HG02798 (cell line): ENCODE measurements around the gene ADCY10.

ENCODE experiments used
- ATAC-seq: cut with Tn5 transposase; IDR thresholded peaks from one replicate; pipeline ENCODE4 v1.9.1; 2021; ENCODE audit warnings: mild to moderate bottlenecking; ENCODE audit not compliant: unreplicated experiment, poor library complexity

Gene ADCY10

GRCh38 chr1:167792188-167792565 is 121.8 kb downstream of the ADCY10 start:
- ATAC-seq = no peak

GRCh38 chr1:167791281-167792187 is 122.4 kb downstream of the ADCY10 start:
- no peak for ATAC-seq

GRCh38 chr1:167790117-167790516 is 123.8 kb downstream of the ADCY10 start:
- ATAC-seq = no peak

GRCh38 chr1:167789501-167789900 is 124.4 kb downstream of the ADCY10 start:
- ATAC-seq = no peak

GRCh38 chr1:167786502-167786901 is 127.4 kb downstream of the ADCY10 start:
- ATAC-seq = no peak

GRCh38 chr1:167784876-167785550 is 128.9 kb downstream of the ADCY10 start:
- ATAC-seq = no peak

GRCh38 chr1:167782946-167783345 is 131.0 kb downstream of the ADCY10 start:
- ATAC-seq = no peak

- ATAC-seq = no peak
Observed at GRCh38 chr1:167781558-167781957, 132.4 kb downstream of the ADCY10 start.

GRCh38 chr1:167777269-167777650 is 136.7 kb downstream of the ADCY10 start:
- ATAC-seq = no peak

GRCh38 chr1:167776616-167777268 is 137.2 kb downstream of the ADCY10 start:
- no peak for ATAC-seq

GRCh38 chr1:167776151-167776550 is 137.8 kb downstream of the ADCY10 start:
- no peak for ATAC-seq

GRCh38 chr1:167775178-167775577 is 138.8 kb downstream of the ADCY10 start:
- no peak for ATAC-seq

GRCh38 chr1:167774710-167775109 is 139.2 kb downstream of the ADCY10 start:
- no peak for ATAC-seq

GRCh38 chr1:167773516-167773915 is 140.4 kb downstream of the ADCY10 start:
- no peak for ATAC-seq

GRCh38 chr1:167772436-167772835 is 141.5 kb downstream of the ADCY10 start:
- ATAC-seq = no peak

- ATAC-seq = no peak
Observed at GRCh38 chr1:167770127-167770526, 143.8 kb downstream of the ADCY10 start.

- ATAC-seq = no peak
Observed at GRCh38 chr1:167767761-167768160, 146.2 kb downstream of the ADCY10 start.

- no peak for ATAC-seq
Observed at GRCh38 chr1:167766538-167766937, 147.4 kb downstream of the ADCY10 start.

- ATAC-seq = no peak
Observed at GRCh38 chr1:167765496-167765895, 148.4 kb downstream of the ADCY10 start.

- no peak for ATAC-seq
Observed at GRCh38 chr1:167764458-167765330, 149.2 kb downstream of the ADCY10 start.
